SH-SY5Y (cell line): ENCODE measurements around the gene ARHGEF6.

Experiments
- GATA2 ChIP-seq: IDR thresholded peaks from 2 replicates; pipeline ENCODE4 v1.6.1; 2011; ENCODE audit warnings: mild to moderate bottlenecking, low read depth, low read length
- GATA3 ChIP-seq: IDR thresholded peaks from 2 replicates; pipeline ENCODE4 v1.6.1; 2011; ENCODE audit warnings: low read depth, mild to moderate bottlenecking, low read length, moderate library complexity

GRCh38 chrX:136731798-136732197 lies 48.9 kb downstream of the ARHGEF6 start:
- no peak for TF ChIP-seq GATA2
- no peak for TF ChIP-seq GATA3
